ENCODE results near the gene SMAD4.

Gene SMAD4

GRCh38 chr18:51021226-51021965 is 8.6 kb upstream of the SMAD4 start:
- DNase-seq (ENCODE audit: low read depth), result no peak

GRCh38 chr18:51025512-51025911 is 4.5 kb upstream of the SMAD4 start:
- DNase-seq (ENCODE audit: low read depth), result no peak

- DNase-seq (ENCODE audit: low read depth), result no peak
Measured at GRCh38 chr18:51028201-51028805, 1.7 kb upstream of the SMAD4 start.

GRCh38 chr18:51029378-51029693 is 677 bp upstream of the SMAD4 start:
- DNase-seq (ENCODE audit: low read depth), result no peak

GRCh38 chr18:51030537-51031258 is 685 bp downstream of the SMAD4 start:
- DNase-seq (ENCODE audit: low read depth), result peak; percentile 49

GRCh38 chr18:51032193-51032592 is 2.2 kb downstream of the SMAD4 start:
- no peak for DNase-seq (ENCODE audit: low read depth)

- no peak for DNase-seq (ENCODE audit: low read depth)
Measured at GRCh38 chr18:51037230-51037629, 7.2 kb downstream of the SMAD4 start.

GRCh38 chr18:51038110-51038509 is 8.1 kb downstream of the SMAD4 start:
- DNase-seq (ENCODE audit: low read depth), result no peak

- DNase-seq (ENCODE audit: low read depth), result no peak
Measured at GRCh38 chr18:51039138-51040112, 9.4 kb downstream of the SMAD4 start.

- no peak for DNase-seq (ENCODE audit: low read depth)
Measured at GRCh38 chr18:51041677-51042352, 11.8 kb downstream of the SMAD4 start.

GRCh38 chr18:51044928-51045585 is 15.0 kb downstream of the SMAD4 start:
- DNase-seq (ENCODE audit: low read depth), result no peak

- no peak for DNase-seq (ENCODE audit: low read depth)
Measured at GRCh38 chr18:51048190-51048589, 18.2 kb downstream of the SMAD4 start.

GRCh38 chr18:51049137-51049536 is 19.1 kb downstream of the SMAD4 start:
- no peak for DNase-seq (ENCODE audit: low read depth)

- DNase-seq (ENCODE audit: low read depth), result no peak
Measured at GRCh38 chr18:51051105-51051712, 21.2 kb downstream of the SMAD4 start.

- no peak for DNase-seq (ENCODE audit: low read depth)
Measured at GRCh38 chr18:51053814-51054213, 23.8 kb downstream of the SMAD4 start.

- DNase-seq (ENCODE audit: low read depth), result no peak
Measured at GRCh38 chr18:51054764-51055163, 24.8 kb downstream of the SMAD4 start.

GRCh38 chr18:51059969-51060368 is 30.0 kb downstream of the SMAD4 start:
- DNase-seq (ENCODE audit: low read depth), result no peak

- no peak for DNase-seq (ENCODE audit: low read depth)
Measured at GRCh38 chr18:51064256-51064655, 34.2 kb downstream of the SMAD4 start.

- no peak for DNase-seq (ENCODE audit: low read depth)
Measured at GRCh38 chr18:51066273-51066672, 36.3 kb downstream of the SMAD4 start.

- DNase-seq (ENCODE audit: low read depth), result no peak
Measured at GRCh38 chr18:51068105-51068504, 38.1 kb downstream of the SMAD4 start.

GRCh38 chr18:51069885-51070284 is 39.9 kb downstream of the SMAD4 start:
- DNase-seq (ENCODE audit: low read depth), result no peak
